Measurements from ENCODE around the gene BEND7.

Gene BEND7

GRCh38 chr10:13399236-13399635 is 129.6 kb downstream of the BEND7 start:
- ATAC-seq (ENCODE audit: insufficient read depth, low read depth) (no peak), DNase-seq (peak; percentile 11)
- no peak overlapping the region for H3K9ac ChIP-seq (ENCODE audit: low read depth, low read length)
- H4K20me1 ChIP-seq (ENCODE audit: insufficient read depth, low read length) = no peaks in the 10 kb centered on the region
- H3K36me3 ChIP-seq (ENCODE audit: insufficient read depth, low read length) = no peaks in the 10 kb centered on the region
- no peaks in the 10 kb centered on the region for H3K9me3 ChIP-seq (ENCODE audit: insufficient read depth, low read length, severe bottlenecking)
- no peaks in the 10 kb centered on the region for H3K27me3 ChIP-seq (ENCODE audit: insufficient read depth, low read length, poor library complexity)
- no peak overlapping the region for H3K4me3 ChIP-seq (ENCODE audit: low read depth in 1 of 2, low read length in 2 of 2)
- no peak overlapping the region for H2AFZ ChIP-seq (ENCODE audit: low read depth, low read length)
- no peaks in the 10 kb centered on the region for H3K4me1 ChIP-seq (ENCODE audit: insufficient read depth, low read length)
- H3K4me2 ChIP-seq (ENCODE audit: insufficient read depth, low read length) = no peak overlapping the region
- H3K27ac ChIP-seq (ENCODE audit: low read length) = no peak overlapping the region
- H3K79me2 ChIP-seq (ENCODE audit: insufficient read depth, low read length) = no peaks in the 10 kb centered on the region
- TF ChIP-seq CTCF (IDR thresholded peaks at IDR 0.05; ENCODE audit: borderline replicate concordance, extremely low read depth, low read length, poor library complexity, severe bottlenecking) (no peak), EZH2 (IDR thresholded peaks at IDR 0.05; ENCODE audit: borderline replicate concordance, low read depth, low read length, severe bottlenecking) (no peak)

GRCh38 chr10:13397052-13397451 is 131.8 kb downstream of the BEND7 start:
- H3K27ac ChIP-seq (ENCODE audit: low read length) = no peak overlapping the region
- H2AFZ ChIP-seq (ENCODE audit: low read depth, low read length) = no peak overlapping the region
- H3K27me3 ChIP-seq (ENCODE audit: insufficient read depth, low read length, poor library complexity) = no peaks in the 10 kb centered on the region
- H3K4me1 ChIP-seq (ENCODE audit: insufficient read depth, low read length) = no peaks in the 10 kb centered on the region
- ATAC-seq (ENCODE audit: insufficient read depth, low read depth) (no peak), DNase-seq (no peak)
- H3K4me2 ChIP-seq (ENCODE audit: insufficient read depth, low read length) = no peak overlapping the region
- no peaks in the 10 kb centered on the region for H3K79me2 ChIP-seq (ENCODE audit: insufficient read depth, low read length)
- no peak for TF ChIP-seq EZH2 (IDR thresholded peaks at IDR 0.05; ENCODE audit: borderline replicate concordance, low read depth, low read length, severe bottlenecking)
- TF ChIP-seq CTCF (IDR thresholded peaks at IDR 0.05; ENCODE audit: borderline replicate concordance, extremely low read depth, low read length, poor library complexity, severe bottlenecking) = no peak
- H3K36me3 ChIP-seq (ENCODE audit: insufficient read depth, low read length) = no peaks in the 10 kb centered on the region
- no peak overlapping the region for H3K4me3 ChIP-seq (ENCODE audit: low read depth in 1 of 2, low read length in 2 of 2)
- no peaks in the 10 kb centered on the region for H4K20me1 ChIP-seq (ENCODE audit: insufficient read depth, low read length)
- H3K9me3 ChIP-seq (ENCODE audit: insufficient read depth, low read length, severe bottlenecking) = no peaks in the 10 kb centered on the region
- no peak overlapping the region for H3K9ac ChIP-seq (ENCODE audit: low read depth, low read length)

- DNase-seq (no peak), ATAC-seq (ENCODE audit: insufficient read depth, low read depth) (no peak)
- Histone ChIP-seq H2AFZ (ENCODE audit: low read depth, low read length) (no peak overlapping the region), H3K27ac (ENCODE audit: low read length) (no peak overlapping the region), H3K27me3 (ENCODE audit: insufficient read depth, low read length, poor library complexity) (no peaks in the 10 kb centered on the region), H3K4me1 (ENCODE audit: insufficient read depth, low read length) (no peaks in the 10 kb centered on the region), H3K9me3 (ENCODE audit: insufficient read depth, low read length, severe bottlenecking) (no peaks in the 10 kb centered on the region), H3K4me2 (ENCODE audit: insufficient read depth, low read length) (no peak overlapping the region), H3K36me3 (ENCODE audit: insufficient read depth, low read length) (no peaks in the 10 kb centered on the region), H3K4me3 (ENCODE audit: low read depth in 1 of 2, low read length in 2 of 2) (no peak overlapping the region), H4K20me1 (ENCODE audit: insufficient read depth, low read length) (no peaks in the 10 kb centered on the region), H3K79me2 (ENCODE audit: insufficient read depth, low read length) (no peaks in the 10 kb centered on the region), H3K9ac (ENCODE audit: low read depth, low read length) (no peak overlapping the region)
- TF ChIP-seq EZH2 (IDR thresholded peaks at IDR 0.05; ENCODE audit: borderline replicate concordance, low read depth, low read length, severe bottlenecking) (no peak), CTCF (IDR thresholded peaks at IDR 0.05; ENCODE audit: borderline replicate concordance, extremely low read depth, low read length, poor library complexity, severe bottlenecking) (no peak)
These were observed 132.4 kb downstream of the BEND7 start for GRCh38 chr10:13396369-13396768.

- Histone ChIP-seq H3K4me3 (ENCODE audit: low read depth in 1 of 2, low read length in 2 of 2) (no peak overlapping the region), H3K27me3 (ENCODE audit: insufficient read depth, low read length, poor library complexity) (peaks cover 2% of the 10 kb centered on the region), H3K9ac (ENCODE audit: low read depth, low read length) (no peak overlapping the region), H3K4me1 (ENCODE audit: insufficient read depth, low read length) (no peaks in the 10 kb centered on the region), H4K20me1 (ENCODE audit: insufficient read depth, low read length) (no peaks in the 10 kb centered on the region), H3K4me2 (ENCODE audit: insufficient read depth, low read length) (no peak overlapping the region), H3K36me3 (ENCODE audit: insufficient read depth, low read length) (no peaks in the 10 kb centered on the region), H3K27ac (ENCODE audit: low read length) (no peak overlapping the region), H2AFZ (ENCODE audit: low read depth, low read length) (no peak overlapping the region), H3K79me2 (ENCODE audit: insufficient read depth, low read length) (no peaks in the 10 kb centered on the region), H3K9me3 (ENCODE audit: insufficient read depth, low read length, severe bottlenecking) (no peaks in the 10 kb centered on the region)
- no peak for ATAC-seq (ENCODE audit: insufficient read depth, low read depth)
- TF ChIP-seq CTCF (IDR thresholded peaks at IDR 0.05; ENCODE audit: borderline replicate concordance, extremely low read depth, low read length, poor library complexity, severe bottlenecking) (no peak), EZH2 (IDR thresholded peaks at IDR 0.05; ENCODE audit: borderline replicate concordance, low read depth, low read length, severe bottlenecking) (no peak)
- DNase-seq = no peak
These were observed 133.3 kb downstream of the BEND7 start for GRCh38 chr10:13395540-13395939.
